Measurements from ENCODE around the gene ATP9A. TPM values are rescaled to one million over a fixed set of nuclear protein-coding genes. Genes with fewer than 3 reads are reported as not detected.

ATP9A gene
- total and polyA plus RNA-seq, 2 of the 8 experiments (the other 6 are each of a cell fraction or from before 2014, with no cell fraction given), result 5.0 to 6.4 TPM

GRCh38 chr20:51634257-51634656 is 133.9 kb downstream of the ATP9A start:
- 90% methylated on average over 9 of the region's 9 CpGs; no CpG with 5 or more reads in 1 of the 2 experiments for WGBS, 2 experiments (ENCODE audit: extremely low coverage in 1 of 2, insufficient coverage in 1 of 2, insufficient read length in 1 of 2, insufficient replicate concordance in 2 of 2, low coverage in 1 of 2, low lambda C conversion rate in 2 of 2, missing lambda C conversion rate in 1 of 2)

More at GRCh38 chr20:51634257-51634656, 133.9 kb downstream of the ATP9A start:
- ChIA-PET POLR2A (ENCODE audit: partially characterized antibody) (no interaction called here), CTCF (ENCODE audit: partially characterized antibody) (interaction anchor here (1.0 to 1.5 kb wide), 3 partner anchors 9 to 54 kb away, joined by 3 to 4 read pairs (median 3); no protein-coding TSS in a partner anchor)
- H3K23me2 ChIP-seq (ENCODE audit: low read depth, low read length), result no peaks in the 10 kb centered on the region
- H3K9ac ChIP-seq (replicated peaks in 1 of 4; ENCODE audit: extremely low read depth in 1 of 4, low read depth in 3 of 4, low read length in 3 of 4), result no peak overlapping the region
- no peak overlapping the region for H3K56ac ChIP-seq (replicated peaks; ENCODE audit: insufficient read length, low read depth, low read length)
- no peak overlapping the region for H2BK5ac ChIP-seq (ENCODE audit: low read depth, low read length)
- H3K27ac ChIP-seq (ENCODE audit: low read depth, low read length), result no peak overlapping the region
- no peaks in the 10 kb centered on the region for H3K36me3 ChIP-seq (ENCODE audit: control insufficient read depth in 2 of 4, insufficient read depth in 4 of 4, low read length in 3 of 4)
- H3K4ac ChIP-seq (replicated peaks; ENCODE audit: insufficient read length, low read depth, low read length), result no peak overlapping the region
- H4K91ac ChIP-seq (replicated peaks; ENCODE audit: insufficient read length, low read length), result no peak overlapping the region
- H3K23ac ChIP-seq (ENCODE audit: insufficient read length), result no peak overlapping the region
- no peak overlapping the region for H3K18ac ChIP-seq (ENCODE audit: extremely low read depth, low read length)
- FAIRE-seq (no peak), DNase-seq (ENCODE audit: low read depth in 1 of 2, low spot score in 2 of 2) (no peak)
- no peaks in the 10 kb centered on the region for H3K9me3 ChIP-seq (ENCODE audit: insufficient read depth in 2 of 2, low read depth in 1 of 2, low read length in 1 of 2)
- no peaks in the 10 kb centered on the region for H3K4me1 ChIP-seq (replicated peaks in 1 of 4; ENCODE audit: control insufficient read depth in 3 of 4, insufficient read depth in 4 of 4, low read length in 3 of 4)
- no peak overlapping the region for H4K5ac ChIP-seq (ENCODE audit: insufficient read length, low read depth, low read length)
- no peak overlapping the region for H3K4me2 ChIP-seq (ENCODE audit: insufficient read depth in 1 of 2, low read depth in 2 of 2, low read length in 2 of 2)
- H3K79me1 ChIP-seq (ENCODE audit: low read depth, low read length), result no peaks in the 10 kb centered on the region
- no peak overlapping the region for H2BK15ac ChIP-seq (ENCODE audit: low read length)
- TF ChIP-seq TEAD4 (IDR thresholded peaks at IDR 0.05; ENCODE audit: low read depth, low read length), result no peak
- peaks cover 0 to 1% of the 10 kb centered on the region in 2 experiments for H4K20me1 ChIP-seq (replicated peaks in 1 of 2; ENCODE audit: control insufficient read depth in 1 of 2, insufficient read depth in 2 of 2, low read length in 2 of 2)
- no peak overlapping the region for H2BK120ac ChIP-seq (replicated peaks; ENCODE audit: low read depth, low read length)
- no peaks in the 10 kb centered on the region for H3K27me3 ChIP-seq (replicated peaks in 1 of 4; ENCODE audit: control insufficient read depth in 3 of 4, extremely low read depth in 1 of 4, insufficient read depth in 3 of 4, low read length in 3 of 4)
- H2BK20ac ChIP-seq (ENCODE audit: low read length), result no peak overlapping the region
- H2BK12ac ChIP-seq (ENCODE audit: low read depth, low read length), result no peak overlapping the region
- H4K8ac ChIP-seq (ENCODE audit: extremely low read depth, insufficient read depth, low read length), result no peak overlapping the region
- H2AK5ac ChIP-seq (ENCODE audit: low read depth, low read length), result no peak overlapping the region
- H3K14ac ChIP-seq (ENCODE audit: insufficient read length), result no peak overlapping the region
- no peak overlapping the region for H3K4me3 ChIP-seq (ENCODE audit: extremely low read depth in 1 of 4, insufficient read depth in 2 of 4, low read depth in 3 of 4, low read length in 4 of 4)
- no peaks in the 10 kb centered on the region for H3K79me2 ChIP-seq (ENCODE audit: control insufficient read depth in 1 of 2, insufficient read depth in 2 of 2, low read length in 2 of 2)
- H2AFZ ChIP-seq (ENCODE audit: low read length), result no peak overlapping the region

Data from H1 (cell line).